GM18505 (cell line): Measurements from ENCODE around the gene CREB3L1.

Source experiments
- ATAC-seq: cut with Tn5 transposase; IDR thresholded peaks from one replicate; pipeline ENCODE4 v1.9.1; 2021; ENCODE audit not compliant: unreplicated experiment
- POLR2A ChIP-seq: IDR thresholded peaks from 4 replicates; pipeline ENCODE4 v1.6.1; 2011; ENCODE audit warnings: borderline replicate concordance; ENCODE audit not compliant: insufficient read depth, insufficient read length; ENCODE audit errors: extremely low read depth

CREB3L1 gene

DNA sequence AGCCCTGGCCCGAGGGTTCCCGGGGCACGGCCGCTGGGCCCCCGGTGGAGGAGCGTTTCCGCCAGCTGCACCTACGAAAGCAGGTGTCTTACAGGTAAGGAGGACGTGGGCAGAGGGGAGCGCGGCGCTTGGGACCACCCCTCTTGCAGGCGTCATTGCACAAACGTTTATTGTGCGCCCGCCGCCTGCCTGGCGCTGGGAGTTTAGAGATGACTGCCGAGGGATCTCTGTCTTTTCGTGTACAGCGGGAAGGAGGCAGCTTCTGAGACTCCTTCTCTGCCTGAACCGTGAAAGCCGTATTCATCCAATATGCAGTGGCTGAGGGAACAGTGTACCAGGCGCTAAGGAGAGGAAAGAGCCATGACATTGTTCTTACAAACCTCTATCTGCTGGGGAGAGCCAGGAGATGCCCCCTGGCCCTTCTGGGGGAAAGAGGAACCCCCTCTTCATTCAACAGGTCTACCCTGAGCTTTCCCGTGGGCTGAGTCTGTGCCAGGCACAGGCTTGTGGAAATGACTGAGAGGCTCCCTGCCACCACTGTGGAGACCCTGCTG lies 56.0 kb downstream of the CREB3L1 start:
- no peak for ATAC-seq
- TF ChIP-seq POLR2A, result no peak

GRCh38 chr11:46334211-46334610 lies 56.7 kb downstream of the CREB3L1 start:
- no peak for TF ChIP-seq POLR2A
- no peak for ATAC-seq

- ATAC-seq, result no peak
- TF ChIP-seq POLR2A, result no peak
Measured at GRCh38 chr11:46335271-46335670, 57.8 kb downstream of the CREB3L1 start.

DNA sequence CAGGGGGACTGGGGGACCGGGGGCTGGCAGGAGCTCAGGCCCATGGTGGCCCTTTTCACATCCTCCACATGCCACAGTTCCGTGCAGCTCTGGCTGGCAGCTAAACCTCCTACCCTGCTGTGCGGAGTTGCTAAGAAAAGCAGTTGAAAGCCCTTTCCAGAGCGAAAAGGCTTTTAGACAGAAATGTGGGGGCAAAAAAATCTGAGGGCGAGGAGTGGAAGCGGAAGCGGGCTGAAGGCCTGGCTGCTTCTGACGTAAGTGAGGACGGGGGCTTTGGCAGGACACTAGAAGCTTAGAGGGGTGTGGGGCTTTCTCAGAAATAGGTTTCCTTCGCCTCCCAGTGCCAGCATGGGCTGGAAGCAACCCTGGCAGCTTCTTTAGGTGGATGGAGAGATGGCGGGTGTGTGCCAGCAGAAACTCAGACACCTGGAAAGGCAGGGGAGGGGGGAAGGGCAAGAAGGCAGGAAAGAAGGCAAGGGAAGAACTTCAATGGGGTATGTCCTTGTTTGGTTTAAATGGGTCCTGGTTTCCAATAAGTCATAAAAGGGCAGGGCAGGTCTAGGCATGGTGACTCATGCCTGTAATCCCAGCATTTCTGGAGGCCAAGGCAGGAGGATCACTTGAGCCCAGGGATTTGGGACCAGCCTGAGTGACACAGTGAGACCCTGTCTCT lies 58.6 kb downstream of the CREB3L1 start:
- TF ChIP-seq POLR2A, result no peak
- no peak for ATAC-seq

GRCh38 chr11:46336563-46337180 lies 59.2 kb downstream of the CREB3L1 start:
- ATAC-seq, result no peak
- no peak for TF ChIP-seq POLR2A

DNA sequence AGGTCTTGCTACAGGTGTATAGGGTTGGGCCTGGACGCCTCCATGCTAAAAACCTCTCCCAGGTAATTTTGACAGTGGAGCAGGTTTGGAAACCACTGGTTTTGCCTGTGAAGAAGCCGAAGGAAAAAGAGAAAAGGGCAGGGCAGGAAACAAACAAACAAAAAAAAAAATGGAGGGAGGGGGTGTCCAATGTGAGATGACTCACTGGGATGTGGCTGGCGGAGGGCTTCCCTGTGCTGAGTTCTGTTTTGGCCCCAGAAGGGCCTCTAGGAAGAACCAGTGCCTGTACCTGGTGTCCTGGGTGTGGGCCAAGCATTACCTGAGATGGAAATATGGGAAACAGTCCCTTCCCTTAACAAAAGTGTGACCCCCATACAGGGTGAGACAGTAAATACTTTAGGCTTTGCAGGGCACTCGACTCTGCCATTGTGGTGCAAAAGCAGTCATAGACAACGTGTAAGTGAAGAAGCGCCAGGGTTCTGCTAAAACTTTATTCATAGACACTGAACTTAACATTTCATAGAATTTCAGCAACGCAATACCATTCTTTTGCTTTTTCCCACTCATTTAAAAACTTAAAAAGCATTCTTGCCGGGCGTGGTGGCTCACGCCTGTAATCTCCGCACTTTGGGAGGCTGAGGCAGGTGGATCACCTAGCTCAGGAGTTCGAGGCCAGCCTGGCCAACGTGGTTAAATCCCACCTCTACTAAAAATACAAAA lies 60.3 kb downstream of the CREB3L1 start:
- TF ChIP-seq POLR2A, result no peak
- no peak for ATAC-seq

DNA sequence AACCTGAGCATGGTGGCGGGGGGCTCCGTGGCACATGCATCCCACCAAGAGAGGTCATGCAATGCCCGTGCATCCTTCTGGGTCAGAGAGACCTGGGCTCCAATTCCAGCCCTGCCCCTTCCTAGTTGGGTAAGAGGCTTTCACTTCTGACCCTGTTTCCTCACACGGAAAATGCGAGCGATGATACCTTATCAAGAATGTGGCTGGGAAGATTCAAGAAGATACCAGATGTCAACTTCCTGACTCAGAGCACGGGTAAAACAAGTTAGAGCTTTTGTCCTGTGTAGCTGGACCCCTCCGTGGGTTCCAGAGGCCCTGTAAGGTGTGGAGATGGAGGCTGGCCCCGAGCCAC lies 61.1 kb downstream of the CREB3L1 start:
- TF ChIP-seq POLR2A, result no peak
- ATAC-seq, result no peak

DNA sequence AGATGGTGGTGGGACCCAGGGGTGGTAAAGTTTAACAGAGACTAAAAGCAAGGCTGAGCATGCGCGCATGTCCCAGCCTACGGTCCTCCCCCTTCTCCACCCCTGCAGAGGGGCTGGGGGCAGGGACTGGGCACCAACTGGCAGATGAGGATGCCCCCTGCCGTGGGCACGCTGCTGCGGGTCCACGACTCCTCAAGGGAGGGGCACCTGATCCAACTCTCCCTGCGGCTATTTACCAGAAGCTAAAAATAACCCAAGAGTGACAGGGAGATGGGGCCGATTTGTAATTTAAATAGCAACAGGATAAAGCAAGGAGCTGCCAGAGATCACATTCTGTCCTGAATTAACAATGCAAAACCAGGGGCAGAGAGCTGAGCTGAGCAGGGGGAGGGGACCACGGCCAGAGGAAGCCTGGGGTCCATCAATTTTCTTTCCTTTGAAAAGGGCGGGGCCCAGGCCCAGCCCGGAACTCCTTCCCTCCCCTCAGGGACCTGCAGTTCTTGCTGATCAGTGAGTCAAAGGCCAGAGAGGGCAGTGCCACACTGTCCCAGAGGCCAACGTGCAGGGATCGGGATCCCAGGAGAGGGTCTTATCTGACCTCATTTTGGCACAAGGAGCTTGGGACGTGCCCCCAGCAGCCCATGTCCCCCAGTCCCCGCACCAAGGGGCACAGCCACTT lies 61.7 kb downstream of the CREB3L1 start:
- no peak for ATAC-seq

DNA sequence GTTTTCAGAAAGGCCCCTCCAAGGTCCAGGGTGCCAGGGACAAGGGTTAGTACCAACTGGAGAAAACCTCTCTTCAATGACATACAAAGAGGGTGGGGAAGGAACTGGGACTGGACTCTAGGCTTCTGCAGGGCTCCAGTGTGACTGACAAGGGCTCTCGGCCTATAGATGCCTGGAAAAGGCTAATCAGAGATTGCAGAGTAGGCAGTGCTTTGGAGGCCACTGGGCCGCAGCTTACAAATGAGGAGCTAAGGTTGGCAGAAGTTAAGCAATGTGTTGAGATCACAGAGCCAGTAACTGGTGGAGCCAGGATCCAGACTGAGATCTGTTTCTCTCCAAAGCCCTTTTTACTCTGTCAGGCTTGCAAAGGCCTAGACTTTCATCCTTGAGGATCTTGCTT lies 62.4 kb downstream of the CREB3L1 start:
- ATAC-seq, result no peak
- no peak for TF ChIP-seq POLR2A

More for the DNA sequence above, 61.7 kb downstream of the CREB3L1 start:
- TF ChIP-seq POLR2A, result no peak

- ATAC-seq, result no peak
- no peak for TF ChIP-seq POLR2A
Measured at GRCh38 chr11:46341454-46341853, 64.0 kb downstream of the CREB3L1 start.

GRCh38 chr11:46342239-46342638 lies 64.8 kb downstream of the CREB3L1 start:
- no peak for ATAC-seq
- no peak for TF ChIP-seq POLR2A

DNA sequence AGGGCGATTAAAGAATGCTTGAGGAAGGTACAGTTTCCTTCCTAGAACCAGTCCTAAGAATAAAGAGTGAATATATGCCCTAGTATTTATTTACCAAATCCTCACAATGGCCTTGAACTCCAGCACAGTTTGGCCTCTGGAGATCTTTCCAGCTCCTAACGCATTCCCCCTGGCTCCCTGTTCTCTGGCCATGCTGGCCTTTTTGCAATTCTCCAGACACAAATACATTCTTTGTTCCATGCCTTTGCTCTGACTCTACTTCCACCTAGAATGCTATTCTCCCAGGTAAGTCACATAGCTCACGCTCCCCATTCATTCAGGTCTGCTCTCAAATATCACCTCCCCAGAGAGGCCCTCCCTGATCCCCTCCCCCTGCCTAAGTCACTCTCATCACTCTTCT lies 66.1 kb downstream of the CREB3L1 start:
- ATAC-seq, result no peak
- TF ChIP-seq POLR2A, result no peak

DNA sequence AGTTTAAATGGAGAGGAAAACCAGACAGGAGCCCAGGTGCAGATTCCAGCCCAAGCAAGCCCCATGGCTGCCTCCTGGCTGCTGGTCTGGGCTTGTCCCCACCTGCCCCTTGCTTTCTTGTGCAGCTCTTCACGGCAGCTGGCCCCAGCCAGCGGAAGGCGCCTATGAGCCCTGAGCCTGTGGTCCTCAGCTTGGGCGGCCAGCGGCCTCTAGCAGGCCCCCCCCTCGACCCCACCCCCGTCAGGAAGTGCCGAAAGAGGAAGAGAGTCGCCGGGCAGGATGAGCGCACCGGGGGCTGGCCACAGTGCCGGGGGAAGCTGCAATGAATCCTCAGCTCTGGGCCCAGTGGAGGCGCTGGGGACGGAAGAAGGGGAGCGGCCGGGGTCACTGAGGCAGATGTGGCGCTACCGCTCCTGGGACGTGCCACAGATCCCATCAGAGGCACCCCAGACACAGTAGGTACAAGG lies 67.7 kb downstream of the CREB3L1 start:
- ATAC-seq, result no peak
- TF ChIP-seq POLR2A, result no peak
